Liver (tissue), 9 donors: ENCODE data around the gene RARRES2. TPM values are rescaled to one million over a fixed set of nuclear protein-coding genes. Genes with fewer than 3 reads are reported as not detected.

Experiments
- DNase-seq: peaks from one replicate; pipeline ENCODE4 v3.0.0-alpha.2; 2017; ENCODE audit warnings: low spot score
- H3K27ac ChIP-seq, 2 donors: one replicate each; pipeline ENCODE4 v1.7.0; 2013; ENCODE audit warnings: inconsistent platforms in 2 of 2, low read length in 2 of 2, control low read depth in 1 of 2, low read depth in 1 of 2, mild to moderate bottlenecking in 1 of 2
- H3K27me3 ChIP-seq, 4 donors: one replicate each; pipeline versions ENCODE4 v1.6.1 to v1.7.0; 2013; ENCODE audit warnings: low read length in 3 of 4, inconsistent platforms in 1 of 4, mild to moderate bottlenecking in 1 of 4, moderate library complexity in 1 of 4; ENCODE audit not compliant: control insufficient read depth in 4 of 4, insufficient read depth in 4 of 4
- H3K36me3 ChIP-seq, 4 donors: one replicate each; pipeline versions ENCODE4 v1.6.1 to v1.7.0; 2013; ENCODE audit warnings: low read length in 3 of 4, mild to moderate bottlenecking in 3 of 4, low read depth in 1 of 4, moderate library complexity in 1 of 4; ENCODE audit not compliant: control insufficient read depth in 4 of 4, insufficient read depth in 3 of 4
- H3K4me1 ChIP-seq, 4 donors: one replicate each; pipeline versions ENCODE4 v1.6.1 to v1.7.0; 2013; ENCODE audit warnings: low read length in 3 of 4, mild to moderate bottlenecking in 3 of 4, moderate library complexity in 1 of 4; ENCODE audit not compliant: control insufficient read depth in 4 of 4, insufficient read depth in 4 of 4
- H3K4me3 ChIP-seq, 3 donors: one replicate each; pipeline versions ENCODE4 v1.6.1 to v1.7.0; 2013; ENCODE audit warnings: low read length in 3 of 3, control low read depth in 1 of 3, low read depth in 1 of 3, mild to moderate bottlenecking in 1 of 3
- H3K9ac ChIP-seq, 2 donors: one replicate each; pipeline ENCODE4 v1.7.0; 2013; ENCODE audit warnings: low read length in 2 of 2, mild to moderate bottlenecking in 2 of 2, moderate library complexity in 2 of 2, control low read depth in 1 of 2, low read depth in 1 of 2
- H3K9me3 ChIP-seq, 4 donors: one replicate each; pipeline versions ENCODE4 v1.6.1 to v1.7.0; 2013; ENCODE audit warnings: low read length in 3 of 4; ENCODE audit not compliant: control insufficient read depth in 4 of 4
- ATF3 ChIP-seq: IDR thresholded peaks from 2 replicates; pipeline ENCODE4 v1.6.1; 2016; ENCODE audit warnings: antibody characterized with exemption
- EGR1 ChIP-seq, 2 donors: IDR thresholded peaks; 2 replicates each; pipeline ENCODE4 v1.6.1; 2016 to 2018; ENCODE audit warnings: antibody characterized with exemption in 2 of 2, low read depth in 2 of 2
- FOXA1 ChIP-seq: IDR thresholded peaks from 2 replicates; pipeline ENCODE4 v1.6.1; 2016; ENCODE audit warnings: antibody characterized with exemption
- FOXA2 ChIP-seq: IDR thresholded peaks from 2 replicates; pipeline ENCODE4 v1.6.1; 2016; ENCODE audit warnings: antibody characterized with exemption
- GABPA ChIP-seq, 2 donors: IDR thresholded peaks in 1 of 2; conservative IDR thresholded peaks in 1 of 2; 2 replicates each; pipeline ENCODE4 v1.6.1; 2016; ENCODE audit warnings: antibody characterized with exemption in 2 of 2, mild to moderate bottlenecking in 1 of 2, moderate library complexity in 1 of 2
- HNF4A ChIP-seq, 2 donors: conservative IDR thresholded peaks; 2 replicates each; pipeline ENCODE4 v1.6.1; 2016; ENCODE audit warnings: antibody characterized with exemption in 2 of 2, mild to moderate bottlenecking in 2 of 2
- HNF4G ChIP-seq: IDR thresholded peaks from 2 replicates; pipeline ENCODE4 v1.6.1; 2016; ENCODE audit warnings: antibody characterized with exemption
- JUND ChIP-seq, 2 donors: IDR thresholded peaks; 2 replicates each; pipeline ENCODE4 v1.6.1; 2016; ENCODE audit warnings: antibody characterized with exemption in 2 of 2
- MAX ChIP-seq: IDR thresholded peaks from 2 replicates; pipeline ENCODE4 v1.6.1; 2016; ENCODE audit warnings: antibody characterized with exemption
- NR2F2 ChIP-seq: IDR thresholded peaks from 2 replicates; pipeline ENCODE4 v1.6.1; 2016; ENCODE audit warnings: antibody characterized with exemption
- RAD21 ChIP-seq, 2 donors: IDR thresholded peaks; 2 replicates each; pipeline ENCODE4 v1.6.1; 2016; ENCODE audit warnings: antibody characterized with exemption in 2 of 2, mild to moderate bottlenecking in 2 of 2
- REST ChIP-seq: IDR thresholded peaks from 2 replicates; pipeline ENCODE4 v1.6.1; 2016; ENCODE audit warnings: antibody characterized with exemption, mild to moderate bottlenecking
- RXRA ChIP-seq, 2 donors: IDR thresholded peaks; 2 replicates each; pipeline ENCODE4 v1.6.1; 2017 to 2018; ENCODE audit warnings: antibody characterized with exemption in 2 of 2, mild to moderate bottlenecking in 1 of 2
- SP1 ChIP-seq: IDR thresholded peaks from 2 replicates; pipeline ENCODE4 v1.6.1; 2018; ENCODE audit warnings: antibody characterized with exemption, mild to moderate bottlenecking
- TAF1 ChIP-seq: conservative IDR thresholded peaks from 2 replicates; pipeline ENCODE4 v1.6.1; 2016; ENCODE audit warnings: antibody characterized with exemption, mild to moderate bottlenecking
- YY1 ChIP-seq: IDR thresholded peaks from 2 replicates; pipeline ENCODE4 v1.6.1; 2016; ENCODE audit warnings: antibody characterized with exemption, mild to moderate bottlenecking
- ZBTB33 ChIP-seq: IDR thresholded peaks from 2 replicates; pipeline ENCODE4 v1.6.1; 2016; ENCODE audit warnings: antibody characterized with exemption
- WGBS: extraction: QIAGEN DNeasy Blood & Tissue Kit; methylation state at CpG from one replicate; pipeline ENCODE4 v1.1.7; 2013; 5-methylcytosine and 5-hydroxymethylcytosine counted together
- polyA plus RNA-seq, 2 donors: library from polyadenylated mRNA; stranded (reverse) in 1 of 2; unstranded in 1 of 2; fragments of 200-250 nt in 1 of 2; fragments of >200 nt in 1 of 2; fragmentation: Nextera tagmentation in 1 of 2; extraction: Ambion mirVana in 1 of 2; gene quantifications; one replicate each; pipeline versions ENCODE4 v1.2.1 to v1.2.3, GENCODE V29; 2013 to 2015
- total RNA-seq, 2 donors: library from RNA; depleted of rRNA; stranded (reverse); fragments of >200 nt; gene quantifications; one replicate each; pipeline ENCODE4 v1.2.3, GENCODE V29; 2014
- donor health status: healthy.
- donor health status: healthy.
- donor health status: healthy.
- donor health status: healthy.
- donor health status: healthy.

RARRES2 gene
- total and polyA plus RNA-seq, 4 donors, result 149 to 1,915 (median 842) TPM

GRCh38 chr7:150382844-150383225 lies 41.4 kb upstream of the RARRES2 start:
- Histone ChIP-seq H3K9ac (no peak overlapping the region), H3K4me1 (peaks cover 6 to 58% (median 54%) of the 10 kb centered on the region in 4 donors), H3K9me3 (no peaks in the 10 kb centered on the region), H3K27me3 (no peaks in the 10 kb centered on the region), H3K4me3 (no peak overlapping the region), H3K27ac (no peak overlapping the region), H3K36me3 (no peaks in the 10 kb centered on the region)
- TF ChIP-seq MAX (no peak), NR2F2 (no peak), JUND (IDR thresholded peaks at IDR 0.05) (no peak), EGR1 (IDR thresholded peaks at IDR 0.05; ENCODE audit: low read depth in 2 of 2) (no peak), ATF3 (no peak), GABPA (IDR thresholded peaks at IDR 0.05 in 1 of 2, conservative IDR thresholded peaks at IDR 0.05 in 1 of 2) (no peak)
- WGBS, result 51% methylated on average over 4 of the region's 4 CpGs
- DNase-seq, result no peak

- H3K4me1 ChIP-seq, result peaks cover 8 to 64% (median 59%) of the 10 kb centered on the region in 4 donors
- H3K27me3 ChIP-seq, result no peaks in the 10 kb centered on the region
- H3K36me3 ChIP-seq, result no peaks in the 10 kb centered on the region
- H3K27ac ChIP-seq, result no peak overlapping the region
- 90% methylated on average over 20 of the region's 20 CpGs for WGBS
- TF ChIP-seq JUND (IDR thresholded peaks at IDR 0.05) (no peak), ATF3 (no peak), FOXA2 (no peak), SP1 (no peak), NR2F2 (no peak), REST (no peak), MAX (no peak)
- H3K9me3 ChIP-seq, result no peaks in the 10 kb centered on the region
- DNase-seq, result no peak
- H3K4me3 ChIP-seq, result no peak overlapping the region
- no peak overlapping the region for H3K9ac ChIP-seq
Measured at GRCh38 chr7:150382123-150382843, 40.9 kb upstream of the RARRES2 start.

- Histone ChIP-seq H3K4me1 (peaks cover 11 to 68% (median 62%) of the 10 kb centered on the region in 4 donors), H3K36me3 (no peaks in the 10 kb centered on the region), H3K27me3 (no peaks in the 10 kb centered on the region), H3K4me3 (no peak overlapping the region), H3K9me3 (no peaks in the 10 kb centered on the region), H3K27ac (no peak overlapping the region), H3K9ac (no peak overlapping the region)
- no peak for DNase-seq
- WGBS, result 85% methylated on average over 1 of the region's 1 CpG
- TF ChIP-seq RXRA (IDR thresholded peaks at IDR 0.05) (no peak), FOXA1 (no peak), EGR1 (IDR thresholded peaks at IDR 0.05; ENCODE audit: low read depth in 2 of 2) (no peak), RAD21 (IDR thresholded peaks at IDR 0.05) (no peak), HNF4G (no peak), MAX (no peak), YY1 (no peak), FOXA2 (no peak), NR2F2 (no peak), TAF1 (no peak), REST (no peak), ZBTB33 (no peak), HNF4A (conservative IDR thresholded peaks at IDR 0.05) (no peak)
Measured at GRCh38 chr7:150381785-150382122, 40.3 kb upstream of the RARRES2 start.
